GM18511 (cell line): ENCODE results near the gene ACTG2.
"Not testable (repeated sequence)": the region's sequence is repeated elsewhere in the genome, so short reads cannot be mapped to it uniquely, and the experiment has no call there.

Source experiments
- ATAC-seq: cut with Tn5 transposase; IDR thresholded peaks from one replicate; pipeline ENCODE4 v1.9.1; 2021; ENCODE audit warnings: mild to moderate bottlenecking, moderate library complexity; ENCODE audit not compliant: unreplicated experiment

The ACTG2 gene

GRCh38 chr2:73891276-73891901 is 1.4 kb upstream of the ACTG2 start:
- ATAC-seq: no peak

GRCh38 chr2:73893764-73894474 is 1.1 kb downstream of the ACTG2 start:
- ATAC-seq: no peak

GRCh38 chr2:73894475-73894850 is 1.7 kb downstream of the ACTG2 start:
- ATAC-seq: no peak

GRCh38 chr2:73894877-73895276 is 2.1 kb downstream of the ACTG2 start:
- ATAC-seq: no peak

- ATAC-seq: no peak
These were observed 2.7 kb downstream of the ACTG2 start for GRCh38 chr2:73895473-73895872.

GRCh38 chr2:73896362-73897239 is 3.8 kb downstream of the ACTG2 start:
- no peak for ATAC-seq

GRCh38 chr2:73897240-73897583 is 4.4 kb downstream of the ACTG2 start:
- no peak for ATAC-seq

- ATAC-seq: no peak
These were observed 5.1 kb downstream of the ACTG2 start for GRCh38 chr2:73897934-73898333.

GRCh38 chr2:73899801-73900336 is 7.1 kb downstream of the ACTG2 start:
- no peak for ATAC-seq

- ATAC-seq: no peak
These were observed 8.3 kb downstream of the ACTG2 start for GRCh38 chr2:73901143-73901542.

- no peak for ATAC-seq
These were observed 9.5 kb downstream of the ACTG2 start for GRCh38 chr2:73902284-73902683.

- no peak for ATAC-seq
These were observed 10.5 kb downstream of the ACTG2 start for GRCh38 chr2:73903313-73903712.

- ATAC-seq: not testable (repeated sequence)
These were observed 11.3 kb downstream of the ACTG2 start for GRCh38 chr2:73903949-73904613.

GRCh38 chr2:73904952-73905351 is 12.1 kb downstream of the ACTG2 start:
- ATAC-seq: no peak

- ATAC-seq: no peak
These were observed 14.2 kb downstream of the ACTG2 start for GRCh38 chr2:73906847-73907505.

GRCh38 chr2:73907840-73908452 is 15.1 kb downstream of the ACTG2 start:
- ATAC-seq: peak; percentile 57

- no peak for ATAC-seq
These were observed 16.2 kb downstream of the ACTG2 start for GRCh38 chr2:73908689-73909652.

GRCh38 chr2:73910873-73911547 is 18.2 kb downstream of the ACTG2 start:
- no peak for ATAC-seq
